ENCODE data around the gene RPRD1B.
"Not testable (repeated sequence)": the region's sequence is repeated elsewhere in the genome, so short reads cannot be mapped to it uniquely, and the experiment has no call there.

The RPRD1B gene

DNA sequence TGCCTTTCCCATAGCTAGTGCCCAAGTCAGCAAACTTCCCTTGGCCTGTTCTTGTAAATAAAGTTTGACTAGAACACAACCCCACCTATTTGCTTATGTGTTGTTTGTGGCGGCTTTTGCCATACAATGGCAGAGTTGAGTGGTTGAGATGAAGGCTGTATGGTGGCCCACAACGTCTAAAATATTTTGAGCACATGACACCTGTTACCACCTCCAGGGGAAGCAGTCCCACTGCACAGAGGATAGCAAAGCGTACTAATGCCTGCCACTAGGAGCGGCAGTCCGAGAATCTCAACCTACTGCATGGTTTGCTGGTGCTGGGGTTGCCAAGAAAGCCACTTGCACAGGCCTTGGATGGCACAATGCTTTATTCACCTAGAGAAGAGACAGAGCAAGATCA lies 72.9 kb downstream of the RPRD1B start:
- no peak for DNase-seq (ENCODE audit: low spot score)

DNA sequence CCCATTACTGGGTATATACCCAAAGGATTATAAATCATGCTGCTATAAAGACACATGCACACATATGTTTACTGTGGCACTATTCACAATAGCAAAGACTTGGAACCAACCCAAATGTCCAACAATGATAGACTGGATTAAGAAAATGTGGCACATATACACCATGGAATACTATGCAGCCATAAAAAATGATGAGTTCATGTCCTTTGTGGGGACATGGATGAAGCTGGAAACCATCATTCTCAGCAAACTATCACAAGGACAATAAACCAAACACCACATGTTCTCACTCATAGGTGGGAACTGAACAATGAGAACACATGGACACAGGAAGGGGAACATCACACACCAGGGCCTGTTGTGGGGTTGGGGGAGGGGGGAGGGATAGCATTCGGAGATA lies 73.8 kb downstream of the RPRD1B start:
- DNase-seq (ENCODE audit: low spot score) = not testable (repeated sequence)

DNA sequence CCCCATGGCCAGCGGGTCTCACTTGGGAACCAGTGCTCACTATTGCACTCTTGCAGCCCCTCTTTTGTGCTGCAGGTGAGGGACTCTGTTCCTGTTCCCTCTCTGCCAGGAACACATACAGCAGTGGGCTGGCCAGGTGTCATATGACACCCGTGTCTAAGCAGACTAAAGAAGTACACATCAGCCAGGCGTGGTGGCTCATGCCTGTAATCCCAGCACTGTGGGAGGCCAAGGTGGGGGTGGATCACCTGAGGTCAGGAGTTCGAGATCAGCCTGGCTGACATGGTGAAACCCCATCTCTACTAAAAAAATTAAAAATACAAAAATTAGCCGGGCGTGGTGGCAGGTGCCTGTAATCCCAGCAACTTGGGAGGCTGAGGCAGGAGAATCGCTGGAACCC lies 74.4 kb downstream of the RPRD1B start:
- DNase-seq (ENCODE audit: low spot score) = not testable (repeated sequence)

DNA sequence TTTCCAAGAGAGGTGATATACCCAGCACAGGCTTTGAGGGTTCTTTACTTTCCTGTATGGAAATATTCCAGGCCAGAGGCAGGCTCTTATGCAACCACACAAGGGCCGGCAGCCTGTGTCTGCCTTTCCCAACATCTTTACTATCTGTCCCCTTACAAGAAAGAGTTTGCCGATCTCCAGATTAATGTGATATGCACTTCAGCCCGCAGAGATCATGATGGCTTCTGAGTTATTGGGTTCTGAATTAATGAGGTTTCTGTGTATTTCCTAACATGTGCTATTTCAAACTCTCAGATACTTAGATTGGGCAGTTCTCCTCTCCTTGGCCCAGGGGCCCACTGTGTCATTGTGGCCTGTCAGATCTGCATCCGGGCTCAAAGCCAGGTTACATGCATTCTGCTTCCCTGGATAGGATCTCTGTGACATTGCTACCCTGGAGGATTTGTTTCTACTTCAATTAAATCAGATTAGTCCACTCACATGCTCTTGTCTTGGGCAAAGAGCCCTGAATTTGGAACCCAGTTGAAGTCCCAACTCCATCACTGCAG lies 75.0 kb downstream of the RPRD1B start:
- DNase-seq (ENCODE audit: low spot score) = no peak

DNA sequence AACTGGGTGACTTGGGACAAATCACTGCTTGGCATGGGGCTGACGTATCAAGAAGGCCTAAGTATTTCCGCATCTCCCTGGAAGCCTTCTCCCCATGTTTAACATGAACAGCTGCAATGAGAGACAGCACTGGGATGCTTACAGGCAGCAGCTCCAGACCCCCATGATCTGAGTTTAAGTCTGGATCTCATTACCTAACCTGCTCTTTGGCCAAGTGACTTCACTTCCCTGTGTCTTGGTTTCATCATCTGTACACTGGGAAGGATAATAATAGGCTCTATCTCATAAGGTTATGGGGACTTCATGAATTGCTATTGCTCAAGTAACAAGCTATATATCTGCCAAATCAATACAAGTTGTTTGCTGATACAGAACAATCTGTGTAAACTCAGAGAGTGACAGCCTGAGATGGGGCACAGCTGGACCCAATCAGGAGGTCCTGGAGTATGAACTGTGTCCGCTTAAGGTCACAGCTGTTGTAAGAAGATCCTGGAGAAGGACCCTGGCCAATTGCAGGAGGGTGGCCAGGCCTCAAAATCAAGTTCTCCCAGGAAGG lies 75.5 kb downstream of the RPRD1B start:
- DNase-seq (ENCODE audit: low spot score) = no peak

DNA sequence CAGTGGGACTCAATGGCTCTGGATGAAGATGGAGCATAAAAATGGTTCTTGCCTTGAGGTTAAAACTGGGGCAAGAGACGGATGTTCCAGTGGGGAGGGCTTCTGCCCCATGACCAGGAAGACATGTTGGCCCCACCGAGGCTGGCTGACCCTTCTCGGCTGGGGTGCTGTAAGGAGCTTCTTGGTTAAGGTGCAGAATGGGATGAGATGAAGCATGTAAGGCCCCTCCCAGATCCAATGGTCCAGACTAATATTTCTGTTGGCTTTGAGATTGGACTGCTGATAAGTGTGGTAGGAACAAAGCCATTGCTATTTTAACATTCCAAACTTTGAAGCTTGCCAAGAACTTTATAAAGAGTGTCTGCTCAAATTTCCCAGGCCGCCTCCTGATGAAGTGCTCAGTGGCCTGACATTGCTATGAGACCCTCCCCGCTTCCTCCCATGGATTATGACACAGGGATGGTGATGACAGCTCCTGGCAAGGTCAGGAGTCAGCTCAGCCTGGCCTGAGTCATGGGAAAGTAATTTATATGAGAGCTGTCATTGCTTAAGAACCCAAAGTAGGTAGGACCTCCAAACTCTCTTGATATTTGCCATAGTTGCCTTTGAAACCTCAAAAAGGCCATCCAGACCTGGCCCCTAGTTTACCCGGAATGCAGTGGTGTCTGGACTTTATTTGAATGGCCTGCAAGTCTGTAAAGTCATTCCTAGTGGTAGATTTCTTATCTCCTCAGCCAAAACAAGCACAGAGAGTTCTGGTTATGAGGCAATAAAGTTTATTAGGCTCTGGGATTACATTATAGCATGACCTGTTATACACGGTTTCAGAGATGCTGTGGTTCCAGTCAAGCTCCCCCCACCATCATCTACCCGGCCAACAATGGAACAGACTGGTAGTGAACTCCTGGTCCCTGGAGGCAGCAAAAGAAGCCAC lies 76.3 kb downstream of the RPRD1B start:
- peak; percentile 78 for DNase-seq (ENCODE audit: low spot score)

DNA sequence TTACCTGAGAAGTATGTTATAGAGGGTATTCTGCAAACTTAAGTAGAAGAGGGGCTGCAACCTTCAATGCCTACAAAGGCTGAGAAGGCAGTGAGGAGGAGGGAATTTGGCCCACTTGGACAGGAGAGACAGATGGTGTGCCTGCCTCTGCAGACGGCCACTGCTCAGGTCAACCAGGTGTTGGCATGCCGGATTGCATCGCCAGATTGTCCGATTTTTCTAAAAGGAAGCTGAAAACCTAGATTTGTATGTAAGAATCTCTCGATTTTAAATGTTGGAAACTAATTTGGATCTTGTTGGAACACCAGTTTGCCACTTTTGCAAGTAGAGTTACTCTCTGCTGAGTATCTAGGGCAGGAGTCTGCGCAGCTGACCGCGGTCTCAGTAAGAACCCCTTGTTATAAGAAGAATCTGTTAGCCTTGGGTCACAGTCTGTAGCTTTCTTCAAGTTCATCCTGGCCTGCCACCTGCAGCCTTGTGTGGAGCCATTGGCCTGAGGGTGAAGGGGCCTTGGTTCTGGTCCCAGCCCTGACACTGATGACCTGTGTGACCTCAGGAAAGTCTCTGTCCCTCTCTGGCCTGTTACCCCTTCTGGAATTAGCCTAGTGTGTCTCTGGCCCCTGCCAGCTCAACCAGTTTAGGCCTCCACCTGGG lies 77.1 kb downstream of the RPRD1B start:
- no peak for DNase-seq (ENCODE audit: low spot score)

DNA sequence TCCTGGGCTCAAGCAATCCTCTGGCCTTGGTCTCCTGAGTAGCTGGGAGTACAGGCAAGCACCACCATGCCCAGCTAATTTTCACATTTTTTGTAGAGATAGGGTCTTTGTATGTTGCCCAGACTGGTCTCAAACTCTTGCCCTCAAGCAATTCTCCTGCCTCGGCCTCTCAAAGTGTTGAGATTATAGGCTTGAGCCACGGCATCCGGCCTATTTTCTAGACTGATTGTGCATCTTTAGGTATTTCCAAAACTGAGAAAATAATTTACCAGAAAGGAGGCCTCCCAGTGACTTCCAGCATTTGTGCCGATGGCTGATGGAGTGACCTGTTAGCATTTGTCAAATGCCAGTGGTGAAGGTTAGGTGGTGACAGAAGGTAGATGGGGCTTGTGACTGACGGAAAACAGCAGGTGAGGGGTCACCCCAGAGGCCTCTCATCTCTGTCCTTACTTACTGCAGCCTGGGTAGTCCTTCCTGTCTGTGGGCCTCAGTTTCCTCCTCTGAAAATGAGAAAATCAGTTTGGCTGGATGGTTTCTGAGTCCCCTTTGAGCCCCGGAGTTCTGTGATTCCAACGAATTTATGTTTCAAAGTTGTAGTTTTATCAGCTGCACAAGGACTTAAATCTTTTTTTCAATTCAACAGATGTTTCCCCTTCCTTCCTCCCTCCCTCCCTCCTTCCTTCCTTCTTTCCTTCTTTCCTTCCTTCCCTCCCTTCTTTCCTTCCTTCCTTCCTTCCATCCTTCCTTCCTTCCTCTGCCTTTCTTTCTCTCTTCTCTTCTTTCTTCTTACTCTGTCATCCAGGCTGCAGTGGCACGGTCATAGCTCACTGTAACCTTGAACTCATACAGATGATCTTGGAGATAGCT lies 78.1 kb downstream of the RPRD1B start:
- no peak for DNase-seq (ENCODE audit: low spot score)

DNA sequence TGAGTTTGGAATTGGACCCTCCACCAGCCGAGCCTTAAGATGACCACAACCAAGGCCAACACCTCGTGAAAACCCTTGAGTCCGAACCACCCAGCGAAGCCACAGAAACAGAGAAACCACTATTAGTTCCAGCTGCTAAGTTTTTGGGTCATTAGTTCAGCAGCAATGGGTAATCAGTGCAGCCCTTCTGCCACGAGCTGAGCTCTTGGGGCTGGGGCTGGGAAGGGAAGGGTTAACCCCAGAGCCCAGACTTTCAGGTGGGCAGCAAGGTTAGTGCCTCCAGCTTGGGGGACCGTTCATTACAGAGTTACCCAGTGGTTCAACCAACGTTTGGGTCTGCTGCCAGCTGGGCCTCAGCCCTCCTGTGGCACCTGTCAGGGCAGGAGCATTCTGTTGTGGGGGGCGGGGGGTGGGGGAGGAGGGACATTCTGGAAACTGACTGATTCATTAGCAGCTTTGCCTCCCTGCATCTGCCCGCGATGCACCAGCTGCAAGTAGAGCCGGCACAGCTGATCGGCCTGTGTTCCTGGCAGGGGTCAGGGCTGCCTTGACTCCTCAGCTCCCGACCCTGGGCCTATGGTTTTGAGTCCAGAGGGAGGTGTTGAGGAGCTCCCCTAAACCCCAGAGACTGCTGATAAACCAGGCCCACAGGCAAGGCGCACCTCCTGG lies 78.8 kb downstream of the RPRD1B start:
- no peak for DNase-seq (ENCODE audit: low spot score)

DNA sequence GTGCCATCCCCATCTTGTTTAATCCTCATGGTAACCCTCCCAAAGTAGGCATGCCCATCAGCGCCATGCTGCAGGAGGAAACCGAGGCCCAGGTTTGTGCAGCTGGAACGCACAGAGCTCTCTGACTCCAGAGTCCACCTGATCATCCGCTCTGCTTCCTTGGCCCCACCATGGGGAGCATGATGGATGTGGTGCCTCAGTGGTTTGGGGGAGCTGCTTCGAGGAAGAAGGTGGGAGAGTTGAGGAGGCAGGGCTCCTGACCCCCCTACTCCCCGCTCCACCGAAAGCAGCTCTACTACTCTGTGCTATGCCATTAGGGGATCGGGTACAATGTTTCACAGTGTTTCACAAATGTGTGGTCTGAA lies 79.4 kb downstream of the RPRD1B start:
- no peak for DNase-seq (ENCODE audit: low spot score)

DNA sequence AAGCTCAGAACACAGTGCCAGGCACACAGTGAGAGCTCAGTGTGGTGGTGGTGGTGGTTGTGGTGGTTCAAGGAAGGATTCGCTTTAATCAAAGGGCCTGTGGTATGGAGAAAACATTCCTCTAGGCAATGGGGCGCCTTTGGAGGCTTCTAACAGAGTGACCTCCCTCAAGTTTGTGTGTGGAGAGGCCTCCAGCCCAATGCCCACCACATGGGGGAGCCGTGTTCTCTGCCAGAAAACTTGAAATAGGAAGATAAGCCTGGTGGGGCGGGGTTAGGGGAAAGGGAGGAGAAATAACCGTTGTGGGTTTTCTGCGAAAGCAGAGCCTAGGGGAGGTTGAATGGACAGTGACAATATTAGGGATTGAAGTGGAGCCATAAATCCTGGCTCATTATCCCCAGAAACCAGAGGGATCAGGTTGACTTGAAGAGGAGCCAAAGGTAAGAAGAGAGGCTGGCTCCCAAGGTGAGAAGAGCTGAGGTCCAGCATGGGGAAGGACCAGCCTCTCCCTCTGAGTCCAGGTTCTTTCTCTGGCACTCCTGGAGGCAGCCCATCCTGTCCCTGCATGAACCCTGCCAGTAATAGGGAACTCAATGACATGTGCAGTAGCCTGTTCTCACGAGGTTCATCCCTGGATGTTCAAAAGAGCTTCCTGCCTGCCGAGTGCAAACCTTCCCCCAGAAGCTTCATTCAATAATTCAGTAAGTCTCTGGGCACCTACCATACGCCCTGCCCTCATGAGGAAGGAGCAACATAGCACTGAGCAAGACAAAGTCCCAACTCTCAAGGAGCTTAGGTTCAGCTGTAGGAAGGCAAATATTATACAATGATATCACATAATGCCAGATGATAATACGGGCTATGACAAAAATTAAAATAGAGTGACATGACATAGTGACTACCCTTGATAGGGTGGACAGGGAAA lies 80.1 kb downstream of the RPRD1B start:
- DNase-seq (ENCODE audit: low spot score) = no peak

DNA sequence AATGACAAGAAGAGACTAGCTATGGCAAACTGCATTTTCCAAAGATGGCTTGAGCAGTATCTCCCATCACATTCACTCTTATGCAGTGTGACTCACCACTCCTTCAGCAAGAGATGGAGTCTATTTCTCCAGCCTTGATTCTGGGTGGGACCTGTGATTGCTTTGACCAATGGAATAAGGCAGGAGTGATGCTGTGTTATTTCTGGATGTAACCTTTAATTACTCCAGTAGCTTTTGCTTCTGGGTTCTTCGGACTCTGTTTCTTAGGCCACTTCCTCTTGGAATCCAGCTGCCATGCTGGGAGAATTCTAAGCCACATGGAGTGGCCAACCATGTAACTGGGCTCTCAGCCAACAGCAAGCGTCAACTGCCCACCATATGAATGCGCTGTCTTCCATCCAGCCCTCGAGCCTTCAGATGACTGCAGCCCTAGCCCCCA lies 80.8 kb downstream of the RPRD1B start:
- no peak for DNase-seq (ENCODE audit: low spot score)

DNA sequence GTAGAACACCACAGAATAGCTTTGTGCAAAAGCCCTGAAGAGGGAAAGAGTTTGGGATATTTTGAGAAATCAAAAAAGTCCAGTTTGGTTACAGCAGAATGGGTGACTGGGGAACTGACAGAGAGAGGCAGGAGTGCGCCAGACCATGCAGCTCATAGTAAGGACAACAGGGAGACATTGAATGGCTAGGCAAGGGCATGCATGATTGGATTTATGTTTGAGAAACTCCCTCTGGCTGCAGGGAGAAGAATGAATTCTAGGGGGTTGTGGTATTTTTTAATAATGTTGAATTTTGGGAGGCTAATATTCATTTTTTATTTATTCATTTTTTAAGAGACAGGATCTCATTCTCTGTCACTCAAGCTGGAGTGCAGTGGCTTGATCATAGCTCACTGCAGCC lies 81.7 kb downstream of the RPRD1B start:
- no peak for DNase-seq (ENCODE audit: low spot score)

DNA sequence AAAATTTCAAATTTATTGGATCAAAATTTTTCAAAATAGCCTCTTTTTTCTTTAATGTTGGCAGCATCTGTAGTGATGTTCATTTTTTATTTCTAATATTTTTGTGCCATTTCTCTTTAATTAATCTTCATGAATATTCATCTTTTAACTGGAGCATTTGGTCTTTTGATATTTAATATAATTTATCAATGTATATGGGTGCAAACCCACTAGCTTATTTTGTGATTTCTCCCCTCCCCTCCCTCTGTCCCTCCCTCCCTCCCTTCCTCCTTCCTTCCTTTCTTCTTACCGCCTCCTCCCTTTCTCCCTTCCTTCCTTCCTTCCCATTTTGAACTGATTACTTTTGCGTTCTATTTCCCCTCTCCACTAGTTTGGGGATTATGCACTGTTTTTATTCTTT lies 82.3 kb downstream of the RPRD1B start:
- no peak for DNase-seq (ENCODE audit: low spot score)

DNA sequence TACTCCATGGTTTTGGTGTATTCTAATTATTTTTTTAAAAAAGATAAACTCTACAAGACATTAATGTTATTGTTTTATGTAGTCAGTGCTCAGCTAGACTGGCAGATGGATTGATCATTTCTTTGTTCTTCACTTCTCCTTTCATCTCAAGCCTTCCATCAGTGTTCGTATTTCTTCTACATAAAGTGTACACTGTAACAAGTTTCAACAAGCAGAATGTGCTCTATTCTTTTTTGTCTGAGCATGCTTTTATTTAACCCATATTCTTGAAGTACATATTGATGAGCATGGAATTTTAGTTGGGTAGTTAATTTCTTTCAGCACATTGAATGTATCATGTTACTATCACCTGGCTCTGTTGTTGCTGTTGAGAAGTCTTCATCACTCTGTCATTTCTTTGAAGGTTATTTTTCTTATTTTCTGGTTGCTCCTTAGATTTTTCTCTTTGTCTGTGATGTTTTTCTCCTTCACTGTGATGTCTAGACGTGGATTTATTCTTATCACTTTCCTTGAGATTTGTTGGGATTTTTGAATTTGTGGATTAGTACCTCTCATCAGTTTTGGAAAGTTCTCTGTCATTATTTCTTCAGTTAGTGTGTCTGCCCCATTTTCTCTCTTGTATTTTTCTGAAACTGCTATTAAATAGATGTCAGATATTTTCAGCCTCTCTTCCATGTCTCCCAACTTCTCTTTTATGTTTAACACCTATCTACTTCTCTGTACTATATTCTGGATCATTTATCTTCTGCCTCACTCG lies 83.0 kb downstream of the RPRD1B start:
- no peak for DNase-seq (ENCODE audit: low spot score)

DNA sequence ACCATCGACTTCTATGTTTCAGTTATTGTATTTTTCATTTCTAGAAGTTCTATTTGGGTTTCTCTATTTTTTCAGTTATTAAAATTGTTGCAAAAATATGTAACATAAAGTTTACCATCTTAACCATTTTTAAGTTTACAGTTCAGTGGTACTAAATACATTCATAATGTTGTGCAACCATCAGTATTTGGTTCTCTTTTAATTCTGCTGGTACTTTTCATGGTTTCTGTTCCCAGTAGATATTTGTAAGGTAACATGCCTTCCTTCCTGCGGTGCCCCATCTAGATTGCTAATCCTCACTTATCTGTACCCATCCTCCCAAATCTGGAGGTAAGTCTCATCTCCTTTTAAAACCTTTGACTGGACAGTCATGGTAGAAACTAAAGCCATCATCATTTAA lies 83.7 kb downstream of the RPRD1B start:
- no peak for DNase-seq (ENCODE audit: low spot score)

DNA sequence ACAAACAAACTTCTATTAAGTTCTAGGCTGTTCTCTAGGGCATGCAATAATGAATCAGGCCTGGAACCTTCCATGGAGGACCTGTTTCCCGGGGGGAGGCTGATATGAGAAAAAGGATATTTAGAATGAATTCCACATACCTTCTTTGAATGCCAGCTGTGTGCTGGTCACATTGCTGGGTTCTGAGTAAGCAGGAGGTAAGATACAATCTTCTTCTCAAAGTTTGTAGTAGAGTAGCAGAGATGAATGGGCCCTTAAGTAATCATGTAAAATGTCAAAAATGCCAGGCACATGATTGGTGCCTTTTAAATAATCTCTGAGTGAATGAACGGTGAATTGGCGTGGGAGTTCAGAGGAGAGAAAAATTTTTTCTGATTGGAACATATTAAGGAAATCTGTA lies 84.1 kb downstream of the RPRD1B start:
- DNase-seq (ENCODE audit: low spot score) = no peak

DNA sequence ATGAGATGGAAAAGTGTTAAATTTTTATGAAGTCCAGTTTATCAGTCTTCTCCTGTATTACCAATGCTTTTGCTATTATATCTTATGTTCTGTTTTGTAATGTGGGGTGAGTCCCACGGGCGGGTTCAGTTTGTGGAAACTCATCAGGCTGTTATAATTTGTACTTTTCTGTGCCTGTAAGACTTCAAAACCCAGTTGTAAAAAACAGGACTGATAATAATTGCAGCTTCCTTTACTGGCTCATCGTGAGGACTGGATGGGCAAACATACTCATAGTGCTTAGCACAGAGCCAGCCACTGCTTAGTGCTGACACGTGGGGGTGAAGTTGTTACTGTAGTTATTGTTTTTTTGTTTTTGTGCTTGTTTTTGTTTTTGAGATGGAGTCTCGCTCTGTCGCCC lies 85.9 kb downstream of the RPRD1B start:
- DNase-seq (ENCODE audit: low spot score) = no peak

DNA sequence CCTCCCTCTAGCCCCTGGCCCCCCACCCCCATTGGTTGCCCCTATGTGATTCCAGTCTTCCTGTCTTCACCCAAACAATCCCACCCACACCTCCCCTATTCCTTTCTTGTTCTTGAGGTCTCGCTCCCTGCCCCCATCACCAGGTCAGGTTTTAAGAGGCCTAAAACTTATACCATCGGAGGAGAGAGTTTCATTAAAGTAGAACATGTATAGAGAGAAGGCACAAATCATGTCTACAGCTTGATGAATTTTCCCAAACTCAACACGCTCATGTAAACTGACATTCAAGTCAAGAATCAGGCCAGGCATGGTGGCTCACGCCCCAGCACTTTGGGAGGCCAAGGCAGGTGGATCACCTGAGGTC lies 87.1 kb downstream of the RPRD1B start:
- no peak for DNase-seq (ENCODE audit: low spot score)

DNA sequence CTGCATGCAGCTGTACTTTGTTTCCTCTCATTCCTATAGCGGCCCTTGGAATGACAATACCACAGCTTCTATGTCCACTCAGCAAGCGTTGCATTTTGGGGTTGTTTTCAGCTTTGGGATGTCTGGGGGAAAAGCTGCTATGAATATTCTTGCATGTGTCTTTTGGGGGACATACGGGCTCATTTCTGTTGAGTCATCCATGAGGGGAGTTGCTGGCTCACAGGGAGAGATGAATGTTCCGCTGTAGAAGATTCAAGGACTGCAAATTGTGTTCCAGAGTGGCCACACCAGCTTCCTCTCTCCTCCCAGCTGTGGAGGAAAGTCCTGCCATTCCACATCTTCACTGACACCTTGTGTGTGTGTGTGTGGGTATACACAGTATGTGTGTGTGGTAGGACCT lies 88.2 kb downstream of the RPRD1B start:
- DNase-seq (ENCODE audit: low spot score) = no peak
